HEK293 (cell line): ENCODE data around the gene CENPF.

Source experiments
- PRDM10 ChIP-seq: fragments of 450-650 bp; formaldehyde crosslinking; IDR thresholded peaks from 2 replicates; pipeline ENCODE4 v1.5.1; 2016; ENCODE audit warnings: missing biosample characterization, missing genetic modification characterization
- RBAK ChIP-seq: fragments of 450-650 bp; formaldehyde crosslinking; IDR thresholded peaks from 2 replicates; pipeline ENCODE4 v1.5.1; 2016; ENCODE audit warnings: missing biosample characterization, missing genetic modification characterization
- YY1 ChIP-seq: fragments of 450-650 bp; formaldehyde crosslinking; IDR thresholded peaks from 2 replicates; pipeline ENCODE4 v1.5.1; 2018; ENCODE audit warnings: missing biosample characterization, missing genetic modification characterization
- ZBTB1 ChIP-seq: fragments of 450-650 bp; formaldehyde crosslinking; IDR thresholded peaks from 2 replicates; pipeline ENCODE4 v1.5.1; 2016; ENCODE audit warnings: missing biosample characterization, missing genetic modification characterization
- ZBTB20 ChIP-seq: fragments of 450-650 bp; formaldehyde crosslinking; IDR thresholded peaks from 2 replicates; pipeline ENCODE4 v1.5.1; 2016; ENCODE audit warnings: missing biosample characterization, missing genetic modification characterization
- ZFP3 ChIP-seq: fragments of 450-650 bp; formaldehyde crosslinking; IDR thresholded peaks from 2 replicates; pipeline ENCODE4 v1.5.1; 2016; ENCODE audit warnings: low read depth, missing biosample characterization, missing genetic modification characterization
- ZNF266 ChIP-seq: fragments of 450-650 bp; formaldehyde crosslinking; IDR thresholded peaks from 2 replicates; pipeline ENCODE4 v1.5.1; 2016; ENCODE audit warnings: missing biosample characterization, missing genetic modification characterization, low read depth
- ZNF48 ChIP-seq: fragments of 450-650 bp; formaldehyde crosslinking; IDR thresholded peaks from 2 replicates; pipeline ENCODE4 v1.5.1; 2016; ENCODE audit warnings: missing biosample characterization, missing genetic modification characterization
- ZNF560 ChIP-seq: fragments of 450-650 bp; formaldehyde crosslinking; IDR thresholded peaks from 2 replicates; pipeline ENCODE4 v1.5.1; 2017; ENCODE audit warnings: missing biosample characterization, missing genetic modification characterization, borderline replicate concordance
- TF ChIP-seq, protein P1 (sequence below): fragments of 450-650 bp; formaldehyde crosslinking; IDR thresholded peaks from 2 replicates; pipeline ENCODE4 v1.5.1; 2017; ENCODE audit warnings: missing biosample characterization, mild to moderate bottlenecking, missing genetic modification characterization, moderate library complexity
- TF ChIP-seq, protein P2 (sequence below): fragments of 450-650 bp; formaldehyde crosslinking; IDR thresholded peaks from 2 replicates; pipeline ENCODE4 v1.5.1; 2016; ENCODE audit warnings: missing biosample characterization, missing genetic modification characterization
- TF ChIP-seq, protein P3 (sequence below): IDR thresholded peaks from 2 replicates; pipeline ENCODE4 v1.6.1; 2011; ENCODE audit warnings: mild to moderate bottlenecking, low read depth, low read length, borderline replicate concordance
- TF ChIP-seq, protein P4 (sequence below): fragments of 450-650 bp; formaldehyde crosslinking; IDR thresholded peaks from 2 replicates; pipeline ENCODE4 v1.5.1; 2016; ENCODE audit warnings: missing biosample characterization, missing genetic modification characterization

GRCh38 chr1:214712737-214713136 lies 109.7 kb downstream of the CENPF start:
- TF ChIP-seq ZBTB20 (tag by site-specific recombination) (no peak), YY1 (no peak), ZNF560 (tag by site-specific recombination) (no peak), ZNF48 (tag by site-specific recombination) (no peak), ZNF266 (tag by site-specific recombination) (no peak), PRDM10 (tag by site-specific recombination) (no peak), ZBTB1 (no peak), RBAK (tag by site-specific recombination) (no peak), ZFP3 (tag by site-specific recombination) (no peak)
- TF ChIP-seq, protein P1, sequence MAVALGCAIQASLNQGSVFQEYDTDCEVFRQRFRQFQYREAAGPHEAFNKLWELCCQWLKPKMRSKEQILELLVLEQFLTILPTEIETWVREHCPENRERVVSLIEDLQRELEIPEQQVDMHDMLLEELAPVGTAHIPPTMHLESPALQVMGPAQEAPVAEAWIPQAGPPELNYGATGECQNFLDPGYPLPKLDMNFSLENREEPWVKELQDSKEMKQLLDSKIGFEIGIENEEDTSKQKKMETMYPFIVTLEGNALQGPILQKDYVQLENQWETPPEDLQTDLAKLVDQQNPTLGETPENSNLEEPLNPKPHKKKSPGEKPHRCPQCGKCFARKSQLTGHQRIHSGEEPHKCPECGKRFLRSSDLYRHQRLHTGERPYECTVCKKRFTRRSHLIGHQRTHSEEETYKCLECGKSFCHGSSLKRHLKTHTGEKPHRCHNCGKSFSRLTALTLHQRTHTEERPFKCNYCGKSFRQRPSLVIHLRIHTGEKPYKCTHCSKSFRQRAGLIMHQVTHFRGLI: no peak
- TF ChIP-seq, protein P2, sequence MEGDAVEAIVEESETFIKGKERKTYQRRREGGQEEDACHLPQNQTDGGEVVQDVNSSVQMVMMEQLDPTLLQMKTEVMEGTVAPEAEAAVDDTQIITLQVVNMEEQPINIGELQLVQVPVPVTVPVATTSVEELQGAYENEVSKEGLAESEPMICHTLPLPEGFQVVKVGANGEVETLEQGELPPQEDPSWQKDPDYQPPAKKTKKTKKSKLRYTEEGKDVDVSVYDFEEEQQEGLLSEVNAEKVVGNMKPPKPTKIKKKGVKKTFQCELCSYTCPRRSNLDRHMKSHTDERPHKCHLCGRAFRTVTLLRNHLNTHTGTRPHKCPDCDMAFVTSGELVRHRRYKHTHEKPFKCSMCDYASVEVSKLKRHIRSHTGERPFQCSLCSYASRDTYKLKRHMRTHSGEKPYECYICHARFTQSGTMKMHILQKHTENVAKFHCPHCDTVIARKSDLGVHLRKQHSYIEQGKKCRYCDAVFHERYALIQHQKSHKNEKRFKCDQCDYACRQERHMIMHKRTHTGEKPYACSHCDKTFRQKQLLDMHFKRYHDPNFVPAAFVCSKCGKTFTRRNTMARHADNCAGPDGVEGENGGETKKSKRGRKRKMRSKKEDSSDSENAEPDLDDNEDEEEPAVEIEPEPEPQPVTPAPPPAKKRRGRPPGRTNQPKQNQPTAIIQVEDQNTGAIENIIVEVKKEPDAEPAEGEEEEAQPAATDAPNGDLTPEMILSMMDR: no peak
- TF ChIP-seq, protein P3, sequence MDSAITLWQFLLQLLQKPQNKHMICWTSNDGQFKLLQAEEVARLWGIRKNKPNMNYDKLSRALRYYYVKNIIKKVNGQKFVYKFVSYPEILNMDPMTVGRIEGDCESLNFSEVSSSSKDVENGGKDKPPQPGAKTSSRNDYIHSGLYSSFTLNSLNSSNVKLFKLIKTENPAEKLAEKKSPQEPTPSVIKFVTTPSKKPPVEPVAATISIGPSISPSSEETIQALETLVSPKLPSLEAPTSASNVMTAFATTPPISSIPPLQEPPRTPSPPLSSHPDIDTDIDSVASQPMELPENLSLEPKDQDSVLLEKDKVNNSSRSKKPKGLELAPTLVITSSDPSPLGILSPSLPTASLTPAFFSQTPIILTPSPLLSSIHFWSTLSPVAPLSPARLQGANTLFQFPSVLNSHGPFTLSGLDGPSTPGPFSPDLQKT: no peak
- TF ChIP-seq, protein P4, sequence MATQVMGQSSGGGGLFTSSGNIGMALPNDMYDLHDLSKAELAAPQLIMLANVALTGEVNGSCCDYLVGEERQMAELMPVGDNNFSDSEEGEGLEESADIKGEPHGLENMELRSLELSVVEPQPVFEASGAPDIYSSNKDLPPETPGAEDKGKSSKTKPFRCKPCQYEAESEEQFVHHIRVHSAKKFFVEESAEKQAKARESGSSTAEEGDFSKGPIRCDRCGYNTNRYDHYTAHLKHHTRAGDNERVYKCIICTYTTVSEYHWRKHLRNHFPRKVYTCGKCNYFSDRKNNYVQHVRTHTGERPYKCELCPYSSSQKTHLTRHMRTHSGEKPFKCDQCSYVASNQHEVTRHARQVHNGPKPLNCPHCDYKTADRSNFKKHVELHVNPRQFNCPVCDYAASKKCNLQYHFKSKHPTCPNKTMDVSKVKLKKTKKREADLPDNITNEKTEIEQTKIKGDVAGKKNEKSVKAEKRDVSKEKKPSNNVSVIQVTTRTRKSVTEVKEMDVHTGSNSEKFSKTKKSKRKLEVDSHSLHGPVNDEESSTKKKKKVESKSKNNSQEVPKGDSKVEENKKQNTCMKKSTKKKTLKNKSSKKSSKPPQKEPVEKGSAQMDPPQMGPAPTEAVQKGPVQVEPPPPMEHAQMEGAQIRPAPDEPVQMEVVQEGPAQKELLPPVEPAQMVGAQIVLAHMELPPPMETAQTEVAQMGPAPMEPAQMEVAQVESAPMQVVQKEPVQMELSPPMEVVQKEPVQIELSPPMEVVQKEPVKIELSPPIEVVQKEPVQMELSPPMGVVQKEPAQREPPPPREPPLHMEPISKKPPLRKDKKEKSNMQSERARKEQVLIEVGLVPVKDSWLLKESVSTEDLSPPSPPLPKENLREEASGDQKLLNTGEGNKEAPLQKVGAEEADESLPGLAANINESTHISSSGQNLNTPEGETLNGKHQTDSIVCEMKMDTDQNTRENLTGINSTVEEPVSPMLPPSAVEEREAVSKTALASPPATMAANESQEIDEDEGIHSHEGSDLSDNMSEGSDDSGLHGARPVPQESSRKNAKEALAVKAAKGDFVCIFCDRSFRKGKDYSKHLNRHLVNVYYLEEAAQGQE (tag by site-specific recombination): no peak
